ENCODE measurements around the gene ENOX1.

DNA sequence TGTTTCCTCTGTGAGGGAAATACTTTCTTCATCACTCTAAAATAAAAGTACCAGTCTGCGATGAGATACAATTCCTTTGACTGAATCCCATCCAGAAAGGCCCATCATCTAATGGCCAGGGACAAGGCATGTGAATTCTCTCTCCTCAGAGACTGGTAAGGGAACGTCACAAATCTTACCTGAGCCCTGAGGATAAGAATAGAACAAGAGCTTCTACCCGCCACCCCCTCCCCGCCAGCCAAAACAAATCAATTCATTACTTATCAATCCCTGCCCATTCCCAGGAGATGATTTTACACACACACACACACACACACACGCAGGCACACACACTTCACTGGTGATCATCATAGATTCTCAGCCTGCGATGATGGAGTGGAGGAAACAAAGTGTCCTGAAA, 564.7 kb downstream of the ENOX1 start:
- no peak for TF ChIP-seq CTCF (conservative IDR thresholded peaks at IDR 0.05)
- TF ChIP-seq ZFX (IDR thresholded peaks at IDR 0.05) = no peak

Measured in C4-2B (cell line).